WTC11 (cell line): ENCODE results near the gene PGGT1B. TPM values are rescaled to one million over a fixed set of nuclear protein-coding genes. Genes with fewer than 3 reads are reported as not detected.

Experiments
- ATAC-seq: fragments of 200-7000 bp; cut with Tn5 transposase; 2 replicates; pipeline ENCODE4 v1.10.0; 2021; ENCODE audit warnings: mild to moderate bottlenecking, moderate library complexity
- CTCF ChIA-PET: fragments of 300-600 bp; sonication (Branson Sonifier 250); formaldehyde crosslinking; loops from one replicate; lab custom pipeline; 2021; ENCODE audit warnings: antibody characterized with exemption; lab: Charles Lee
- POLR2A ChIA-PET: fragments of 350-600 bp; sonication (Branson Sonifier 250); formaldehyde crosslinking; loops from one replicate; lab custom pipeline; 2021; ENCODE audit warnings: antibody characterized with exemption; lab: Charles Lee
- DNase-seq: peaks from one replicate; pipeline ENCODE4 v3.0.0; 2021; ENCODE audit warnings: low spot score
- H3K27ac Mint-ChIP-seq: 2 replicates; pipeline ENCODE4 v1.8.0; 2021; ENCODE audit warnings: mixed read lengths
- H3K27me3 Mint-ChIP-seq: 2 replicates; pipeline ENCODE4 v1.8.0; 2021; ENCODE audit warnings: low read depth, mild to moderate bottlenecking, moderate library complexity, mixed read lengths
- H3K36me3 Mint-ChIP-seq: 2 replicates; pipeline ENCODE4 v1.8.0; 2021; ENCODE audit warnings: mixed read lengths
- H3K4me1 Mint-ChIP-seq: 2 replicates; pipeline ENCODE4 v1.8.0; 2022; ENCODE audit warnings: mixed read lengths
- H3K4me3 Mint-ChIP-seq: 2 replicates; pipeline ENCODE4 v1.8.0; 2021; ENCODE audit warnings: mild to moderate bottlenecking, moderate library complexity, mixed read lengths
- H3K9me3 Mint-ChIP-seq: 2 replicates; pipeline ENCODE4 v1.8.0; 2021; ENCODE audit warnings: mixed read lengths
- ATF3 ChIP-seq: sonication (generic); formaldehyde crosslinking; conservative IDR thresholded peaks from 2 replicates; pipeline ENCODE4 v1.8.1; 2022; ENCODE audit warnings: mild to moderate bottlenecking, missing genetic modification reagents
- CREB1 ChIP-seq: sonication (generic); formaldehyde crosslinking; IDR thresholded peaks from 2 replicates; pipeline ENCODE4 v1.8.0; 2023; ENCODE audit warnings: mild to moderate bottlenecking, missing genetic modification reagents
- CREM ChIP-seq: sonication (generic); formaldehyde crosslinking; IDR thresholded peaks from 2 replicates; pipeline ENCODE4 v1.8.1; 2022; ENCODE audit warnings: mild to moderate bottlenecking, missing genetic modification reagents, moderate library complexity
- E2F1 ChIP-seq: sonication (generic); formaldehyde crosslinking; IDR thresholded peaks from 2 replicates; pipeline ENCODE4 v1.8.0; 2022; ENCODE audit warnings: mild to moderate bottlenecking, missing genetic modification reagents
- FOXP1 ChIP-seq: sonication (generic); formaldehyde crosslinking; IDR thresholded peaks from 2 replicates; pipeline ENCODE4 v1.8.0; 2022; ENCODE audit warnings: missing genetic modification reagents, mild to moderate bottlenecking, moderate library complexity, borderline replicate concordance
- GTF2I ChIP-seq: fragments of 250-450 bp; sonication (Bioruptor Pico); conservative IDR thresholded peaks from 2 replicates; pipeline ENCODE4 v1.4.0; 2021; ENCODE audit warnings: mild to moderate bottlenecking
- HMGA2 ChIP-seq: fragments of 250-450 bp; sonication (Bioruptor Pico); IDR thresholded peaks from 2 replicates; pipeline ENCODE4 v1.4.0; 2021; ENCODE audit warnings: mild to moderate bottlenecking, moderate library complexity
- MXD4 ChIP-seq: fragments of 250-450 bp; sonication (Bioruptor Pico); IDR thresholded peaks from 2 replicates; pipeline ENCODE4 v1.8.0; 2021; ENCODE audit warnings: mild to moderate bottlenecking, moderate library complexity, borderline replicate concordance
- NR1H2 ChIP-seq: sonication (generic); formaldehyde crosslinking; IDR thresholded peaks from 2 replicates; pipeline ENCODE4 v1.9.0; 2021; ENCODE audit warnings: mild to moderate bottlenecking, moderate library complexity, missing genetic modification reagents
- RELA ChIP-seq: sonication (generic); formaldehyde crosslinking; IDR thresholded peaks from 2 replicates; pipeline ENCODE4 v1.8.1; 2022; ENCODE audit warnings: missing genetic modification reagents, mild to moderate bottlenecking, borderline replicate concordance
- TCF7 ChIP-seq: sonication (generic); formaldehyde crosslinking; IDR thresholded peaks from 2 replicates; pipeline ENCODE4 v1.8.0; 2022; ENCODE audit warnings: mild to moderate bottlenecking, low read depth, missing genetic modification reagents, moderate library complexity
- TEAD1 ChIP-seq: sonication (generic); formaldehyde crosslinking; IDR thresholded peaks from 2 replicates; pipeline ENCODE4 v1.8.0; 2022; ENCODE audit warnings: mild to moderate bottlenecking, missing genetic modification reagents
- TEAD4 ChIP-seq: sonication (generic); formaldehyde crosslinking; IDR thresholded peaks from 2 replicates; pipeline ENCODE4 v1.8.0; 2022; ENCODE audit warnings: mild to moderate bottlenecking, missing genetic modification reagents
- ZMAT4 ChIP-seq: fragments of 250-450 bp; sonication (Bioruptor Pico); IDR thresholded peaks from 2 replicates; pipeline ENCODE4 v1.9.0; 2021; ENCODE audit warnings: mild to moderate bottlenecking
- ZNF263 ChIP-seq: sonication (generic); formaldehyde crosslinking; IDR thresholded peaks from 2 replicates; pipeline ENCODE4 v1.8.1; 2022; ENCODE audit warnings: low read depth, mild to moderate bottlenecking, moderate library complexity, missing genetic modification reagents
- ZNF317 ChIP-seq: sonication (generic); formaldehyde crosslinking; IDR thresholded peaks from 2 replicates; pipeline ENCODE4 v1.8.1; 2023; ENCODE audit warnings: low read depth, mild to moderate bottlenecking, moderate library complexity, missing genetic modification reagents, borderline replicate concordance
- ZSCAN18 ChIP-seq: fragments of 250-450 bp; sonication (Bioruptor Pico); IDR thresholded peaks from 2 replicates; pipeline ENCODE4 v2.1.2; 2022; ENCODE audit warnings: mild to moderate bottlenecking, moderate library complexity
- total RNA-seq: library from RNA; stranded (reverse); gene quantifications from 3 replicates; pipeline ENCODE4 v1.2.3, GENCODE V29; 2021
- TF ChIP-seq, protein P1 (sequence below): fragments of 250-450 bp; sonication (Bioruptor Pico); IDR thresholded peaks from 2 replicates; pipeline ENCODE4 v1.8.0; 2021; ENCODE audit warnings: mild to moderate bottlenecking
- TF ChIP-seq, protein P2 (sequence below): fragments of 200-600 bp; IDR thresholded peaks from 2 replicates; pipeline ENCODE4 v1.8.0; 2022; ENCODE audit warnings: antibody characterized with exemption
- TF ChIP-seq, protein P3 (sequence below): fragments of 250-450 bp; sonication (Bioruptor Pico); conservative IDR thresholded peaks from 2 replicates; pipeline ENCODE4 v1.9.0; 2021; ENCODE audit warnings: mild to moderate bottlenecking

The PGGT1B gene
- total RNA-seq, 1 experiment from 2014 or later, result 43.0 TPM

- ATAC-seq (no peak), DNase-seq (no peak)
- POLR2A ChIA-PET, result no interaction called here
- H3K9me3 Mint-ChIP-seq, result no peaks in the 10 kb centered on the region
- no peak overlapping the region for H3K4me3 Mint-ChIP-seq
- H3K36me3 Mint-ChIP-seq, result peaks cover 15% of the 10 kb centered on the region
- no peak for TF ChIP-seq TCF7
- TF ChIP-seq NR1H2 (CRISPR knock-in tag), result no peak
- no peak for TF ChIP-seq MXD4 (CRISPR knock-in tag)
- TF ChIP-seq CREM (CRISPR knock-in tag), result no peak
- TF ChIP-seq, protein P1, sequence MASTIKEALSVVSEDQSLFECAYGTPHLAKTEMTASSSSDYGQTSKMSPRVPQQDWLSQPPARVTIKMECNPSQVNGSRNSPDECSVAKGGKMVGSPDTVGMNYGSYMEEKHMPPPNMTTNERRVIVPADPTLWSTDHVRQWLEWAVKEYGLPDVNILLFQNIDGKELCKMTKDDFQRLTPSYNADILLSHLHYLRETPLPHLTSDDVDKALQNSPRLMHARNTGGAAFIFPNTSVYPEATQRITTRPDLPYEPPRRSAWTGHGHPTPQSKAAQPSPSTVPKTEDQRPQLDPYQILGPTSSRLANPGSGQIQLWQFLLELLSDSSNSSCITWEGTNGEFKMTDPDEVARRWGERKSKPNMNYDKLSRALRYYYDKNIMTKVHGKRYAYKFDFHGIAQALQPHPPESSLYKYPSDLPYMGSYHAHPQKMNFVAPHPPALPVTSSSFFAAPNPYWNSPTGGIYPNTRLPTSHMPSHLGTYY (CRISPR knock-in tag), result no peak
- no peak for TF ChIP-seq TEAD4
- no peak for TF ChIP-seq ZNF317 (CRISPR knock-in tag)
- TF ChIP-seq, protein P2, sequence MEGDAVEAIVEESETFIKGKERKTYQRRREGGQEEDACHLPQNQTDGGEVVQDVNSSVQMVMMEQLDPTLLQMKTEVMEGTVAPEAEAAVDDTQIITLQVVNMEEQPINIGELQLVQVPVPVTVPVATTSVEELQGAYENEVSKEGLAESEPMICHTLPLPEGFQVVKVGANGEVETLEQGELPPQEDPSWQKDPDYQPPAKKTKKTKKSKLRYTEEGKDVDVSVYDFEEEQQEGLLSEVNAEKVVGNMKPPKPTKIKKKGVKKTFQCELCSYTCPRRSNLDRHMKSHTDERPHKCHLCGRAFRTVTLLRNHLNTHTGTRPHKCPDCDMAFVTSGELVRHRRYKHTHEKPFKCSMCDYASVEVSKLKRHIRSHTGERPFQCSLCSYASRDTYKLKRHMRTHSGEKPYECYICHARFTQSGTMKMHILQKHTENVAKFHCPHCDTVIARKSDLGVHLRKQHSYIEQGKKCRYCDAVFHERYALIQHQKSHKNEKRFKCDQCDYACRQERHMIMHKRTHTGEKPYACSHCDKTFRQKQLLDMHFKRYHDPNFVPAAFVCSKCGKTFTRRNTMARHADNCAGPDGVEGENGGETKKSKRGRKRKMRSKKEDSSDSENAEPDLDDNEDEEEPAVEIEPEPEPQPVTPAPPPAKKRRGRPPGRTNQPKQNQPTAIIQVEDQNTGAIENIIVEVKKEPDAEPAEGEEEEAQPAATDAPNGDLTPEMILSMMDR, result no peak
- no peak for TF ChIP-seq CREB1 (CRISPR knock-in tag)
- TF ChIP-seq ZNF263 (CRISPR knock-in tag), result no peak
- TF ChIP-seq GTF2I (CRISPR knock-in tag), result no peak
- TF ChIP-seq ZMAT4 (CRISPR knock-in tag), result no peak
- no peak for TF ChIP-seq ATF3 (CRISPR knock-in tag)
- TF ChIP-seq RELA (CRISPR knock-in tag), result no peak
- no peak for TF ChIP-seq E2F1 (CRISPR knock-in tag)
- no peak for TF ChIP-seq TEAD1 (CRISPR knock-in tag)
- no peak for TF ChIP-seq ZSCAN18 (CRISPR knock-in tag)
- no peak for TF ChIP-seq FOXP1
- no peak for TF ChIP-seq HMGA2
- TF ChIP-seq, protein P3, sequence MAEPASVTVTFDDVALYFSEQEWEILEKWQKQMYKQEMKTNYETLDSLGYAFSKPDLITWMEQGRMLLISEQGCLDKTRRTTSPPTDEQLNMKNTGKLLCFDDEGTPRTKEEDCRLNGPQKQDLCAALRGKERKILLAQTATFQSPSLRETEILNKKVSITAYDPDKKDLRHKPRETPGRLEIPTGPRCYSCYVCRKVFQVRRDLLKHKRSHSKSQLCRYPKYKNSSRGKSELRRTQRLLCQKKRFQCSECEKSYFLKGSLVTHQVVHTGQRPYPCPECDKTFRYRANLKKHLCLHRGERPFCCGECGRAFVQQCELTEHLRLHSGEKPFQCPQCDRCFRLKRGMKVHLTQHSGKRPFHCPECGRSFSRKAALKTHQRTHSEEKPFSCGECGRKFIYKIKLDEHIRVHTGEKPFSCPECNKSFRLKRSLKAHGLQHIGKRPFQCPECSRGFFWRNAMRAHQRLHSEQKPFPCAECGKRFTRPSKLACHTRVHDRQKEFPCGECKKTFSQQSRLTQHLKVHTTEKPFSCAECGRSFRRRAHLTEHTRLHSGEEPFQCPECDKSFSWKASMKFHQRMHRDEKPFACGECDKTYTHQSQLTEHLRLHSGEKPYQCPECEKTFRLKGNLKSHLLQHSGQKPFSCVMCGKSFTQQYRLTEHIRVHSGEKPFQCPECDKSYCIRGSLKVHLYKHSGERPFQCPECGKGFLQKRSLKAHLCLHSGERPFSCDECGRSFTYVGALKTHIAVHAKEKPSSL (CRISPR knock-in tag), result no peak
- CTCF ChIA-PET, result no interaction called here
- H3K4me1 Mint-ChIP-seq, result no peaks in the 10 kb centered on the region
- no peak overlapping the region for H3K27ac Mint-ChIP-seq
- no peaks in the 10 kb centered on the region for H3K27me3 Mint-ChIP-seq
Measured at GRCh38 chr5:115272297-115272958, 9.8 kb upstream of the PGGT1B start.
